HK-2 (cell line): ENCODE data around the gene PPFIBP2.

Source experiments
- DNase-seq: peaks from one replicate; pipeline ENCODE4 v3.0.0-alpha.2; 2018; ENCODE audit not compliant: unreplicated experiment

The PPFIBP2 gene

DNA sequence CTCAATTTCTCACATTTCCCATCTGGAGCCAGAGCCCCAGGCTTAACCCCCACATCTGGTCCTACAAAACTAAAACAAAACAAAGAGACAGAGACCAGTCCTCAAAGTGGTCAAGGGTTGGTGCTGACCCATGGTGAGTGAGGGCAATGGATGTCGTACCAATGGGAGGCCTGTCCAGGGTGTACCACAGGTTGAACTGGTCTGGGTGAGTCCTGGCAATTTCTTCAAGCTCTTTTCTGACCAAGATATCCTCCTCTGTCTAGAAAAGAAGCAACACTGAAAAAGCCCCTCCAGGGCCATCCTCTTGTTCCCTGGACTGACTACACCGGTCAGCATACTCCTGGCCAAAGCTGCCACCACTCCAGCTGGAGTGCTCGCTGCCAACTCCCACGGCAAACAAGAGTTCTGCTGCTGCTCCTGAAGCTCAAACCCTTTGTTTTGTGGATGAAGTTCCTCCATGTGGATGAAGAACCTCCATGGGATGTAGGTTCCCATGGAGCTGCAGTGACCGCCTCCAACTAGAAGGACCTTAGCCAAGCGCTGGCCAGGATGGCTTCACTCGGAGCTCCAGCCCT lies 152.6 kb downstream of the PPFIBP2 start:
- no peak for DNase-seq

- no peak for DNase-seq
Observed at GRCh38 chr11:7667460-7667859, 153.7 kb downstream of the PPFIBP2 start.

DNA sequence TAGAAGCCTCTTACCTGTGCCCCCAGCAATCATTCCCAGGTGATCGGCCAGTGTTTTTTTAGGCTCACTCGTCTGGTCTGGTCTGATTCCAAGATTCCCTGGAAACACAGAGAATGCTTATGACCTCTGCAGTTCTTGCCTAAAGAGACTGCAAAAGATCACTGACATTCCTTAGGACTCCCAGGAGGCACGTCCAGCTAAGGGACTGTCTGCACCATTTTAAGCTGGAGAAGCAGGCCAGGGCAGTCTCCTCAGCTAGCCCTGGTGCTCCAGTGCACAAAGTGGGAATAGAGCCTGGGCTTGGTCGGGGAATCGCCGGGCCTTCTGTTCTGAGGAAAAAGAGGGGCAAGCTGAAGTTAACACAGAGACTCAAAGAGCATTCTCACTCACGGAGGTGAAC lies 154.7 kb downstream of the PPFIBP2 start:
- DNase-seq, result no peak

GRCh38 chr11:7668911-7669310 lies 155.1 kb downstream of the PPFIBP2 start:
- DNase-seq, result no peak

GRCh38 chr11:7670641-7671040 lies 156.8 kb downstream of the PPFIBP2 start:
- DNase-seq, result no peak

GRCh38 chr11:7671347-7672215 lies 157.8 kb downstream of the PPFIBP2 start:
- DNase-seq, result no peak

GRCh38 chr11:7672276-7672959 lies 158.6 kb downstream of the PPFIBP2 start:
- no peak for DNase-seq

GRCh38 chr11:7672960-7673723 lies 159.3 kb downstream of the PPFIBP2 start, which contains the start of gene CYB5R2:
CYB5R2 (minus strand) TSS chr11:7673500; CDS start chr11:7672825, 675 bp downstream.
- DNase-seq, result no peak

- no peak for DNase-seq
Observed at GRCh38 chr11:7673724-7674434, 160.1 kb downstream of the PPFIBP2 start.

DNA sequence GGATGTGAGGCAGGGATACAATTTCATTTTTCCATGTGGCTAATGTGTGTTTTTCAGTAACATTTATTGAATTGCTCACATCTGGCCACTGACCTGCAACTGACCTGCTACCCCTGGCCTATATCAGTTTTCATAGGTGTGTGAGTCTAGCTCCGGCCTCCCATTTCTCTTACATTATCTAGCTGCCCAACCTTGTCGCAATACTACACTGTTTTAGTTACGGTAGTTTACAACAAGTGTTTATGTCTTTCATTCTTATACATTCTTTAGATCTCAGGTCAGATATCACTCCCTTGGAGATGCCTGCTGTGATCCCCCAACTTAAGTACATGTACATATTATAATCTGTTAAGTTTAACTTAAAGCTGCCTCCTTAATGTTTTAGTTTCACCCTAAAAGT lies 161.8 kb downstream of the PPFIBP2 start:
- no peak for DNase-seq

DNA sequence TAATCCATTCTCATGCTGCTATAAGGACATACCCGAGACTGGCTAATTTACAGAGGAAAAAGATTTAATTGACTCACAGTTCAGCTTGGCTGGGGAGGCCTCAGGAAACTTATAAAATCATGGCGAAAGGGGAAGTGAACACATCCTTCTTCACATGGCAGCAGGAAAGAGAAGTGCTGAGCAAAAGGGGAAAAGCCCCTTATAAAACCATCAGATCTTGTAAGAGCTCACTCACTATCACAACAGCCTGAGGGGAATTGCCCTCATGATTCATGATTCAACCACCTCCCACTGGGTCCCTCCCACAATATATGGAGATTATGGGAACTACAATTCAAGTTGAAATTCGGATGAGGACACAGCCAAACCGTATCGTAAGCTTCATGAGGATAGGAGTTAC lies 163.3 kb downstream of the PPFIBP2 start:
- DNase-seq, result no peak

DNA sequence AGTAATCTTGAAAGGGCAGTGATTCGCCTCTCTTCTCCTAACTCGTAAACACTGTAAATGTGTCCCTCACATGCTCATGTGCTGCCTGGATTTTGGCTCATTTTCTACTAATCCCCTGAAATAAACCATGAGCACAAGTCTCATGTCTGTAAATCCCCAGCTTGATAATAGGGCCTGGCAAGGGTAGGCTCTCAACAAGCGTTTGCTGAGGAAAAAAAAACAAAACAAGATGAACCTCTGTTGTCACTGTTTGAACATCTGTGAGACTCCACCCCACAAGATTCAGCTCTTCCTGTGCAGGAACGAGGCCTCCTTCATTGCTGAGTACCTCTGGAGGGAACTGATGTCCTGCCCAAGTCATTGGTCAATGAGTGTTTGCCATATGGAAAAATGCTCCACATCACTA lies 164.0 kb downstream of the PPFIBP2 start:
- DNase-seq, result no peak

- no peak for DNase-seq
Observed at GRCh38 chr11:7683571-7683970, 169.8 kb downstream of the PPFIBP2 start.

DNA sequence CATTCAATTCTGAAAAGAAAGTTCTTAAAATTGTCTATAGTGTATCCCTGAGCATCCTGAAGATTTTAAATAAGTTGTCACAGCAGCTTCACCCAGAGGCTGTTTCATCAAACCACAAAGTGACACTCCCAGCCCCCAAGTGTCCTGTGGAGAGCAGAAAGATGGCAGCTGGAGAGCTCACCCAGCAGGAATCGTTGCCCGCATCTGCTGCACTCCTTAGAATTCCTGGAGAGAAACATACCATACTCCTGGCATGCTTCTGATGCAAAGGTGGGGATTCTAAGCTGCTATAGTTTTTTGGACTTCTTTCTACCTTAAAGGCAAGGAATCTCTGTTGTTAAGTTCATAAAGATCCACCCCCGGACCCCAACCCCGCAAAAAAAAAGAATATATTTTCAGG lies 173.0 kb downstream of the PPFIBP2 start:
- no peak for DNase-seq

DNA sequence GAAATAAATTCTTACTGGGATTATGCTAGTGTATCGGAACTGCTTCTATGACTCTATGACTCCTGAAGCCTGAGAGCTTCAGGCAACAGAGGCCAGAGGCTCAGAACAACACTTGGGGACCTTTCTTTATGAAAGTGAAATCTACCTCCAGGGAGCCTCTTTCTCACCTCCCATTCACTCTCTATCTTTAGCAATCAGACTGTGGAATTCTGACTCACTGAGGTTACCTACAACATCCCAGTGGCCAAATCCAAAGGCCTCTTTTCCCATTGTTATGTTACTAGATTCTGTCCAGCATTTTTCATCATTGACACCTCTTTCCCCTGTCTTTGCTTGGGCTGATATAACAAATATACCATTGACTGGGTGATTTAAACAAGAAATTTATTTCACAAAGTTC lies 173.6 kb downstream of the PPFIBP2 start:
- DNase-seq, result no peak

GRCh38 chr11:7688238-7688826 lies 174.5 kb downstream of the PPFIBP2 start:
- no peak for DNase-seq

DNA sequence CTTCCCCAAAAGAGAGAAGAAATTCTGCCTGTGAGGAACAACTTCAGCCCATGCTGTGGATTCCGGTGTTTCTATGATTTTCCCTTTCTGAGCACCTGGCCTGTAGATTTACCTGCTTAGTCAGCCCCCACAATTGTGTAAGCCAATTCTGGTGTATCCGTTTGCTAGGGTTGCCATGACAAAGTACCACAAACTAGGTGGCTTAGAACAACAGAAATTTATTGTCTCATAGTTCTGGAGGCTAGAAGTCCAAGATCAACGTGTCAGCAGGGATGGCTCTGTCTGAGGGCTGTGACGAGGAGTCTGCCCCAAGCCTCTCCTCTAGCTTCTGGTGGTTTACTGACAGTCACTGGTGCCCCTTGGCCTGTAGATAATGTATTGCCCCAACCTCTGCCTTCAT lies 175.4 kb downstream of the PPFIBP2 start:
- no peak for DNase-seq

DNA sequence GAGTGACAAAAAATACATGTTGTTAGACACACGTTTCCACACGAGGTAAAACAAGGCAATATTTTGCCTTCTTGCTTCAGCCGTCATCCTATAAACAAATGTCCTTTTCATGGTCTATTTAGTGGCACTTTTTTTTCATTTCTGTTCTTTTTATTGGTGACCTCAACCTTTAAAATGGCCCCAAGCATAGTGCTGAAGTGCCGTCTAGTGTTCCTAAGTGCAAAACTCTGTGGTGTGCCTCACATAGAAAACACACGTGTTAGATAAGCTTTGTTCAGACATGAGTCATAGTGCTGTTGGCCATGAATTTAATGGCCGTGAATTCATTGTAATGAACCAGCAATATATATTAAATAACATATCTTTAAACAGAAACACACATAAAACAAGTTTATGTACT lies 176.8 kb downstream of the PPFIBP2 start:
- DNase-seq, result no peak

- no peak for DNase-seq
Observed at GRCh38 chr11:7691759-7692350, 178.1 kb downstream of the PPFIBP2 start.

- no peak for DNase-seq
Observed at GRCh38 chr11:7692426-7692825, 178.6 kb downstream of the PPFIBP2 start.

GRCh38 chr11:7694235-7694634 lies 180.4 kb downstream of the PPFIBP2 start:
- DNase-seq, result no peak
